LNCAP (cell line): ENCODE results near the gene TPX2.

ENCODE experiments used
- CTCF ChIP-seq: fragments of 450-650 bp; IDR thresholded peaks from 2 replicates; pipeline ENCODE4 v1.5.1; 2017; ENCODE audit warnings: mild to moderate bottlenecking

Gene TPX2

GRCh38 chr20:31767805-31768204, 28.7 kb downstream of the TPX2 start:
- no peak for TF ChIP-seq CTCF

- TF ChIP-seq CTCF: no peak
Observed at GRCh38 chr20:31769681-31770080, 30.6 kb downstream of the TPX2 start.

- no peak for TF ChIP-seq CTCF
Observed at GRCh38 chr20:31770243-31770642, 31.2 kb downstream of the TPX2 start.

- no peak for TF ChIP-seq CTCF
Observed at GRCh38 chr20:31774408-31774807, 35.3 kb downstream of the TPX2 start.

- TF ChIP-seq CTCF: no peak
Observed at GRCh38 chr20:31780839-31781238, 41.7 kb downstream of the TPX2 start.

GRCh38 chr20:31781945-31782344, 42.9 kb downstream of the TPX2 start:
- no peak for TF ChIP-seq CTCF

- no peak for TF ChIP-seq CTCF
Observed at GRCh38 chr20:31784354-31785044, 45.4 kb downstream of the TPX2 start.

- TF ChIP-seq CTCF: no peak
Observed at GRCh38 chr20:31785089-31785488, 46.0 kb downstream of the TPX2 start.
